ENCODE results near the gene KXD1.

- TF ChIP-seq CTCF (IDR thresholded peaks at IDR 0.05), result no peak
- TF ChIP-seq POLR2A (IDR thresholded peaks at IDR 0.05), result no peak
Measured at GRCh38 chr19:18603958-18604819, 46.5 kb downstream of the KXD1 start.
